Kidney (tissue), 14 donors: ENCODE results near the gene ERCC3. TPM values are rescaled to one million over a fixed set of nuclear protein-coding genes. Genes with fewer than 3 reads are reported as not detected.

Experiments
- DNase-seq, 5 donors: peaks; one replicate each; pipeline ENCODE4 v3.0.0-alpha.2; 2013 to 2020
- FAIRE-seq: peaks from 2 replicates; lab custom pipeline; 2012; peaks lifted over from hg19 to GRCh38; lab: Jason Lieb, UNC
- H3K27ac ChIP-seq, 2 donors: one replicate each; pipeline ENCODE4 v1.7.0; 2013; ENCODE audit warnings: low read depth in 2 of 2, low read length in 2 of 2, inconsistent platforms in 1 of 2
- H3K27me3 ChIP-seq: one replicate; pipeline ENCODE4 v1.7.1; 2013; ENCODE audit warnings: low read length, inconsistent platforms; ENCODE audit not compliant: control insufficient read depth, insufficient read depth
- H3K36me3 ChIP-seq, 3 donors: one replicate each; pipeline versions ENCODE4 v1.7.0 to v1.7.1; 2013; ENCODE audit warnings: low read length in 3 of 3, control low read depth in 1 of 3, inconsistent platforms in 1 of 3; ENCODE audit not compliant: insufficient read depth in 3 of 3, control insufficient read depth in 2 of 3
- H3K4me1 ChIP-seq, 3 donors: one replicate each; pipeline versions ENCODE4 v1.7.0 to v1.7.1; 2013; ENCODE audit warnings: low read length in 3 of 3, inconsistent platforms in 1 of 3, low read depth in 1 of 3; ENCODE audit not compliant: control insufficient read depth in 2 of 3, insufficient read depth in 2 of 3
- H3K4me3 ChIP-seq, 3 donors: one replicate each; pipeline versions ENCODE4 v1.7.0 to v1.8.1; 2013; ENCODE audit warnings: low read length in 3 of 3, control low read depth in 1 of 3, inconsistent platforms in 1 of 3
- H3K9ac ChIP-seq, 3 donors: one replicate each; pipeline versions ENCODE4 v1.7.0 to v1.7.1; 2013; ENCODE audit warnings: low read length in 3 of 3, control low read depth in 1 of 3, inconsistent platforms in 1 of 3
- H3K9me3 ChIP-seq, 3 donors: one replicate each; pipeline versions ENCODE4 v1.7.0 to v1.7.1; 2013; ENCODE audit warnings: low read length in 3 of 3, control low read depth in 1 of 3, inconsistent platforms in 1 of 3; ENCODE audit not compliant: control insufficient read depth in 2 of 3, insufficient read depth in 1 of 3
- CTCF ChIP-seq: IDR thresholded peaks from 3 replicates; pipeline ENCODE4 v1.5.1; 2012; ENCODE audit warnings: mild to moderate bottlenecking, moderate library complexity, borderline replicate concordance; ENCODE audit not compliant: insufficient read depth; ENCODE audit errors: extremely low read depth
- intact Hi-C: fragments of 100-400 bp; cut with DNase I; formaldehyde crosslinking; loops from one replicate; pipeline ENCODE4 v1.11.1; 2022
- polyA plus RNA-seq: library from polyadenylated mRNA; stranded (reverse); fragments of 350-450 nt; fragmentation: Illumina TruSeq; extraction: RNeasy Lipid Tissue Mini Kit (QIAGEN cat#74804); gene quantifications from one replicate; pipeline ENCODE4 v1.2.3, GENCODE V29; 2014; ENCODE audit warnings: low read depth, low replicate concordance; ENCODE audit not compliant: insufficient read depth
- total RNA-seq: library from RNA; stranded (reverse); fragmentation: NEBNext Ultra II Directional; extraction: Animal tissue kit (Norgen Biotek cat#: 25700); gene quantifications from one replicate; pipeline ENCODE4 v1.2.1, GENCODE V29; 2021
- donor health status: control.
- donor health status: control.
- donor health status: control.
- donor health status: control.
- donor health status: control.
- donor health status: DM: yes; HTN: yes; CAD: no.
- donor health status: Normal renal cell carcinoma (clear cell type).

Gene ERCC3
- total and polyA plus RNA-seq, 2 donors from 2014 or later = 23.5 to 37.1 TPM

- FAIRE-seq (no peak), DNase-seq (no peak)
- peaks cover 19 to 27% (median 19%) of the 10 kb centered on the region in 3 donors for H3K36me3 ChIP-seq
These were observed 26.1 kb upstream of the ERCC3 start for GRCh38 chr2:127320067-127320466.

GRCh38 chr2:127314193-127314988 is 20.4 kb upstream of the ERCC3 start:
- Histone ChIP-seq H3K4me1 (no peaks in the 10 kb centered on the region), H3K4me3 (no peak overlapping the region), H3K36me3 (peaks cover 8 to 42% (median 30%) of the 10 kb centered on the region in 3 donors), H3K27me3 (no peaks in the 10 kb centered on the region), H3K9ac (no peak overlapping the region), H3K27ac (no peak overlapping the region), H3K9me3 (no peaks in the 10 kb centered on the region)
- intact Hi-C loops = no loop called here
- TF ChIP-seq CTCF = no peak
- FAIRE-seq (no peak), DNase-seq (no peak)

More at GRCh38 chr2:127320067-127320466, 26.1 kb upstream of the ERCC3 start:
- H3K27ac ChIP-seq = no peak overlapping the region
- H3K4me1 ChIP-seq = no peaks in the 10 kb centered on the region
- TF ChIP-seq CTCF = no peak
- H3K9ac ChIP-seq = no peak overlapping the region
- intact Hi-C loops = loop anchor here (5.0 kb wide), 1 partner anchor 157 kb away; no protein-coding TSS in a partner anchor
- H3K27me3 ChIP-seq = no peaks in the 10 kb centered on the region
- H3K4me3 ChIP-seq = no peak overlapping the region
- peaks cover 0 to 3% (median 0%) of the 10 kb centered on the region in 3 donors for H3K9me3 ChIP-seq

- H3K27me3 ChIP-seq = no peaks in the 10 kb centered on the region
- no peak overlapping the region for H3K27ac ChIP-seq
- peaks cover 8 to 40% (median 34%) of the 10 kb centered on the region in 3 donors for H3K36me3 ChIP-seq
- no peak overlapping the region for H3K4me3 ChIP-seq
- DNase-seq (no peak), FAIRE-seq (no peak)
- no peaks in the 10 kb centered on the region for H3K4me1 ChIP-seq
- no peak overlapping the region for H3K9ac ChIP-seq
- intact Hi-C loops = no loop called here
- no peaks in the 10 kb centered on the region for H3K9me3 ChIP-seq
- TF ChIP-seq CTCF = no peak
These were observed 19.5 kb upstream of the ERCC3 start for GRCh38 chr2:127313406-127313805.
